Body of pancreas (tissue), 4 donors: Measurements from ENCODE around the gene API5. TPM values are rescaled to one million over a fixed set of nuclear protein-coding genes. Genes with fewer than 3 reads are reported as not detected.

Experiments used
- ATAC-seq: fragments of 150-250 bp; one replicate; pipeline ENCODE4 v1.9.1; 2016
- DNase-seq, 4 donors: peaks; one replicate each; pipeline ENCODE4 v3.0.0-alpha.2; 2019
- H3K27ac ChIP-seq, 4 donors: fragments of 200-600 bp; sonication (generic); 1 replicate in 3 of 4; 2 replicates in 1 of 4; pipeline versions ENCODE4 v1.5.1 to v1.6.1; 2016 to 2019; ENCODE audit warnings: mild to moderate bottlenecking in 1 of 4, mixed read lengths in 1 of 4, moderate library complexity in 1 of 4
- H3K27me3 ChIP-seq, 2 donors: fragments of 200-600 bp; sonication (generic); one replicate each; pipeline ENCODE4 v1.6.0; 2016; ENCODE audit warnings: mild to moderate bottlenecking in 1 of 2
- H3K36me3 ChIP-seq, 2 donors: fragments of 200-600 bp; sonication (generic); replicated peaks in 1 of 2; 2 replicates each; pipeline ENCODE4 v1.5.1; 2016; ENCODE audit warnings: low read depth in 2 of 2; ENCODE audit not compliant: insufficient read depth in 1 of 2
- H3K4me1 ChIP-seq: fragments of 200-600 bp; sonication (generic); one replicate; pipeline ENCODE4 v1.6.0; 2016
- H3K4me3 ChIP-seq, 2 donors: fragments of 200-600 bp; sonication (generic); 1 replicate in 1 of 2; 2 replicates in 1 of 2; pipeline ENCODE4 v1.5.1; 2016 to 2019
- H3K9me3 ChIP-seq, 3 donors: fragments of 200-600 bp; sonication (generic); 1 replicate in 2 of 3; 2 replicates in 1 of 3; pipeline ENCODE4 v1.5.1; 2016
- CTCF ChIP-seq, 7 experiments: fragments of 450-650 bp in 4 of 7; fragments of 200-600 bp in 3 of 7; sonication (generic) in 3 of 7; IDR thresholded peaks; one replicate each; pipeline ENCODE4 v1.5.1; 2016 to 2019; ENCODE audit warnings: antibody characterized with exemption in 7 of 7
- POLR2A ChIP-seq, 3 donors: fragments of 450-650 bp; IDR thresholded peaks; one replicate each; pipeline ENCODE4 v1.6.1; 2016; ENCODE audit warnings: antibody characterized with exemption in 3 of 3, mild to moderate bottlenecking in 2 of 3
- WGBS, 2 donors: methylation state at CpG; one replicate each; pipeline ENCODE4 v1.1.5; 2017; 5-methylcytosine and 5-hydroxymethylcytosine counted together
- intact Hi-C: fragments of 100-400 bp; cut with DNase I; formaldehyde crosslinking; loops from one replicate; pipeline ENCODE4 v1.15.1; 2023
- total RNA-seq, 2 donors: library from RNA; depleted of rRNA; stranded (reverse); fragments of >200 nt; gene quantifications; one replicate each; pipeline ENCODE4 v1.1.0, GENCODE V29; 2016

Gene API5
- total RNA-seq, 2 donors from 2014 or later, result 32.7 to 45.8 TPM

- Histone ChIP-seq H3K4me3 (no peak overlapping the region), H3K4me1 (peaks cover 5% of the 10 kb centered on the region), H3K27ac (no peak overlapping the region), H3K27me3 (no peaks in the 10 kb centered on the region), H3K36me3 (no peaks in the 10 kb centered on the region), H3K9me3 (no peaks in the 10 kb centered on the region)
- ATAC-seq (no peak), DNase-seq (no peak)
- intact Hi-C loops, result no loop called here
- WGBS, 2 donors, result 83 to 84% methylated on average over 2 of the region's 2 CpGs
- TF ChIP-seq POLR2A (IDR thresholded peaks at IDR 0.05) (no peak), CTCF (IDR thresholded peaks at IDR 0.05) (no peak)
Measured at GRCh38 chr11:43270468-43270867, 41.3 kb upstream of the API5 start.

- Histone ChIP-seq H3K36me3 (no peaks in the 10 kb centered on the region), H3K27me3 (no peaks in the 10 kb centered on the region), H3K4me1 (peaks cover 7% of the 10 kb centered on the region), H3K4me3 (no peak overlapping the region), H3K9me3 (no peaks in the 10 kb centered on the region), H3K27ac (no peak overlapping the region)
- TF ChIP-seq CTCF (IDR thresholded peaks at IDR 0.05) (peak in 5 of 7 experiments; percentile 19 to 47 (median 42)), POLR2A (IDR thresholded peaks at IDR 0.05) (no peak)
- intact Hi-C loops, result no loop called here
- ATAC-seq (peak; percentile 55), DNase-seq (no peak)
- 30 to 32% methylated on average over 9 of the region's 9 CpGs for WGBS, 2 donors
Measured at GRCh38 chr11:43278193-43278956, 33.4 kb upstream of the API5 start.

GRCh38 chr11:43282607-43283440 is 29.0 kb upstream of the API5 start:
- H3K9me3 ChIP-seq, result no peaks in the 10 kb centered on the region
- H3K27me3 ChIP-seq, result peaks cover 0 to 4% of the 10 kb centered on the region in 2 donors
- WGBS, 2 donors, result 9 to 12% methylated on average over 19 of the region's 19 CpGs
- H3K27ac ChIP-seq, result no peak overlapping the region
- H3K36me3 ChIP-seq, result no peaks in the 10 kb centered on the region
- H3K4me3 ChIP-seq, result no peak overlapping the region
- no peak for ATAC-seq
- peak; percentile 18 to 56 (median 39) for DNase-seq
- intact Hi-C loops, result loop anchor here (10.0 kb wide), 1 partner anchor 508 kb away; no protein-coding TSS in a partner anchor
- H3K4me1 ChIP-seq, result peaks cover 7% of the 10 kb centered on the region
- TF ChIP-seq POLR2A (IDR thresholded peaks at IDR 0.05) (no peak), CTCF (IDR thresholded peaks at IDR 0.05) (peak; percentile 68 to 93 (median 75))

GRCh38 chr11:43285826-43286225 is 26.0 kb upstream of the API5 start:
- no peak for DNase-seq
- 45 to 62% methylated on average over 4 of the region's 4 CpGs for WGBS, 2 donors
- no peak overlapping the region for H3K27ac ChIP-seq
- intact Hi-C loops, result loop anchor here (10.0 kb wide), 1 partner anchor 511 kb away; no protein-coding TSS in a partner anchor
- TF ChIP-seq CTCF (IDR thresholded peaks at IDR 0.05), result no peak
- TF ChIP-seq POLR2A (IDR thresholded peaks at IDR 0.05), result no peak
- no peaks in the 10 kb centered on the region for H3K36me3 ChIP-seq
- no peak for ATAC-seq
- H3K9me3 ChIP-seq, result no peaks in the 10 kb centered on the region
- no peak overlapping the region for H3K4me3 ChIP-seq
- peaks cover 0 to 4% of the 10 kb centered on the region in 2 donors for H3K27me3 ChIP-seq
- H3K4me1 ChIP-seq, result peaks cover 7% of the 10 kb centered on the region
